HepG2 (cell line): ENCODE measurements around the gene ZNF230. TPM values are rescaled to one million over a fixed set of nuclear protein-coding genes. Genes with fewer than 3 reads are reported as not detected.

Experiments
- ATAC-seq: fragments of 200-7000 bp; cut with Tn5 transposase; 3 replicates; pipeline ENCODE4 v1.9.1; 2020; ENCODE audit warnings: mild to moderate bottlenecking, moderate library complexity
- BruUV-seq: library from RNA; stranded (reverse); fragments of 400-500 nt; replicated peaks from 2 replicates; lab custom pipeline; 2021; lab: Mats Ljungman, UMichigan
- CTCF ChIA-PET: fragments of 300-600 bp; formaldehyde crosslinking; extraction: SDS; loops from one replicate; lab custom pipeline; 2021; ENCODE audit warnings: low total read pairs, inconsistent platforms, low intra/inter-chr PET ratio; lab: Yijun Ruan, JAX
- POLR2A ChIA-PET: fragments of 350-600 bp; sonication (Branson Sonifier 250); formaldehyde crosslinking; loops from one replicate; lab custom pipeline; 2020; ENCODE audit warnings: antibody characterized with exemption, inconsistent platforms; lab: Yijun Ruan, JAX
- DNase-seq: peaks from one replicate; pipeline ENCODE4 v3.0.0-alpha.2; 2015; ENCODE audit warnings: low spot score
- FAIRE-seq: peaks from 3 replicates; lab custom pipeline; 2011; peaks lifted over from hg19 to GRCh38; lab: Jason Lieb, UNC
- H2AFZ ChIP-seq: one replicate; pipeline ENCODE4 v1.6.1; 2011; ENCODE audit warnings: low read length, inconsistent platforms
- H3K27ac ChIP-seq: fragments of 300-600 bp; 3 replicates; pipeline ENCODE4 v1.8.0; 2011; ENCODE audit warnings: mixed run types, mild to moderate bottlenecking, mixed read lengths, low read length, inconsistent platforms; ENCODE audit not compliant: insufficient read depth; ENCODE audit errors: extremely low read length
- H3K27me3 ChIP-seq, 2 experiments: fragments of 200-600 bp in 1 of 2; 2 replicates in 1 of 2; 3 replicates in 1 of 2; pipeline versions ENCODE4 v1.6.0 to v1.8.0; 2011; ENCODE audit warnings: low read length in 2 of 2, mild to moderate bottlenecking in 2 of 2, moderate library complexity in 2 of 2, inconsistent platforms in 1 of 2; ENCODE audit not compliant: insufficient read depth in 2 of 2, control insufficient read depth in 1 of 2
- H3K36me3 ChIP-seq, 2 experiments: fragments of 200-600 bp in 1 of 2; replicated peaks in 1 of 2; 2 replicates in 1 of 2; 3 replicates in 1 of 2; pipeline versions ENCODE4 v1.5.1 to v1.8.0; 2011; ENCODE audit warnings: low read length in 2 of 2, inconsistent platforms in 1 of 2; ENCODE audit not compliant: insufficient read depth in 2 of 2, control insufficient read depth in 1 of 2
- H3K4me1 ChIP-seq: 2 replicates; pipeline ENCODE4 v1.5.1; 2012; ENCODE audit warnings: low read length, inconsistent platforms; ENCODE audit not compliant: insufficient read depth
- H3K4me2 ChIP-seq: 2 replicates; pipeline ENCODE4 v1.6.0; 2011; ENCODE audit warnings: low read depth, low read length, inconsistent platforms
- H3K4me3 ChIP-seq, 3 experiments: fragments of 200-600 bp in 1 of 3; sonication (generic), shearing (Covaris generic) in 1 of 3; replicated peaks in 1 of 3; 2 replicates each; pipeline ENCODE4 v1.5.1; 2011 to 2016; ENCODE audit warnings: low read length in 3 of 3, inconsistent platforms in 2 of 3, low read depth in 2 of 3, mild to moderate bottlenecking in 2 of 3, control low read depth in 1 of 3, mixed read lengths in 1 of 3; ENCODE audit not compliant: insufficient read depth in 1 of 3
- H3K79me2 ChIP-seq: one replicate; pipeline ENCODE4 v1.6.1; 2011; ENCODE audit warnings: low read length, inconsistent platforms; ENCODE audit not compliant: insufficient read depth
- H3K9ac ChIP-seq: 2 replicates; pipeline ENCODE4 v1.6.0; 2011; ENCODE audit warnings: mild to moderate bottlenecking, low read depth, low read length, inconsistent platforms; ENCODE audit not compliant: insufficient read depth
- H3K9me3 ChIP-seq: 2 replicates; pipeline ENCODE4 v1.5.1; 2012; ENCODE audit warnings: mild to moderate bottlenecking, low read length
- H4K20me1 ChIP-seq: 2 replicates; pipeline ENCODE4 v1.6.0; 2011; ENCODE audit warnings: inconsistent platforms, mild to moderate bottlenecking, low read length, moderate library complexity; ENCODE audit not compliant: insufficient read depth
- KLF9 ChIP-seq: IDR thresholded peaks from 2 replicates; pipeline ENCODE4 v1.6.1; 2016; ENCODE audit warnings: low read depth
- MAFG ChIP-seq: sonication (generic); formaldehyde crosslinking; IDR thresholded peaks from 2 replicates; pipeline ENCODE4 v1.5.1; 2020; ENCODE audit warnings: mild to moderate bottlenecking, missing genetic modification reagents
- STAT5B ChIP-seq: sonication (generic); formaldehyde crosslinking; IDR thresholded peaks from 2 replicates; pipeline ENCODE4 v1.4.0; 2020; ENCODE audit warnings: missing genetic modification reagents
- ZNF547 ChIP-seq: sonication (generic); formaldehyde crosslinking; IDR thresholded peaks from 2 replicates; pipeline ENCODE4 v1.5.1; 2020; ENCODE audit warnings: mild to moderate bottlenecking, missing genetic modification reagents
- ZSCAN21 ChIP-seq: sonication (generic); formaldehyde crosslinking; IDR thresholded peaks from 2 replicates; pipeline ENCODE4 v1.8.0; 2022; ENCODE audit warnings: mild to moderate bottlenecking, missing genetic modification reagents, moderate library complexity, borderline replicate concordance
- WGBS: methylation state at CpG from one replicate; pipeline ENCODE4 v1.1.6; 2017; ENCODE audit warnings: low lambda C conversion rate; 5-methylcytosine and 5-hydroxymethylcytosine counted together
- in situ Hi-C: cut with HindIII; loops from 2 replicates; pipeline ENCODE4 v1.10.0; 2017; ENCODE audit warnings: low pct_unique_long_range_greater_than_20kb; ENCODE audit not compliant: extremely low pct_ligation_motif_present
- intact Hi-C: fragments of 100-400 bp; cut with micrococcal nuclease; formaldehyde crosslinking; loops from one replicate; pipeline ENCODE4 v1.10.0; 2022; ENCODE audit not compliant: unreplicated experiment
- polyA plus RNA-seq, 8 experiments: library from polyadenylated mRNA; depleted of rRNA in 3 of 8; stranded (reverse) in 7 of 8; unstranded in 1 of 8; fragments of >200 nt; fragmentation: Illumina TruSeq in 4 of 8; extraction: Trizol in 4 of 8; gene quantifications; 2 replicates each; pipeline versions ENCODE4 v1.2.1 to v1.2.3, GENCODE V29; 2011 to 2016; ENCODE audit warnings: low read depth in 4 of 8, missing spikeins in 1 of 8, mixed read lengths in 1 of 8; ENCODE audit not compliant: insufficient read depth in 1 of 8
- small RNA-seq, 3 experiments: library from RNA; depleted of rRNA; stranded (forward); fragments of <200 nt; gene quantifications; one replicate each; pipeline ENCODE3, GENCODE V24; 2012; ENCODE audit warnings: low read depth in 2 of 3, low replicate concordance in 1 of 3; ENCODE audit not compliant: insufficient read length in 3 of 3, insufficient read depth in 2 of 3
- total RNA-seq, 5 experiments: library from RNA; depleted of rRNA; stranded (reverse); fragments of >200 nt; fragmentation: Illumina TruSeq; extraction: Trizol; gene quantifications; 2 replicates each; pipeline ENCODE4 v1.2.3, GENCODE V29; 2016; ENCODE audit warnings: low read depth in 1 of 5
- TF ChIP-seq, protein P1 (sequence below): sonication (generic); formaldehyde crosslinking; IDR thresholded peaks from 2 replicates; pipeline ENCODE4 v1.8.1; 2022; ENCODE audit warnings: low read depth, mild to moderate bottlenecking, missing genetic modification reagents
- TF ChIP-seq, protein P2 (sequence below): sonication (generic); formaldehyde crosslinking; IDR thresholded peaks from 2 replicates; pipeline ENCODE4 v1.4.0; 2020; ENCODE audit warnings: missing genetic modification reagents, mild to moderate bottlenecking, borderline replicate concordance
- TF ChIP-seq, protein P3 (sequence below): sonication (generic); formaldehyde crosslinking; IDR thresholded peaks from 2 replicates; pipeline ENCODE4 v1.8.0; 2022; ENCODE audit warnings: mild to moderate bottlenecking, missing genetic modification reagents; ENCODE audit not compliant: insufficient replicate concordance

ZNF230 gene
- total and polyA plus RNA-seq, 2 of the 13 experiments (the other 11 are each of a cell fraction or from before 2014, with no cell fraction given) = 2.4 to 5.5 TPM

DNA sequence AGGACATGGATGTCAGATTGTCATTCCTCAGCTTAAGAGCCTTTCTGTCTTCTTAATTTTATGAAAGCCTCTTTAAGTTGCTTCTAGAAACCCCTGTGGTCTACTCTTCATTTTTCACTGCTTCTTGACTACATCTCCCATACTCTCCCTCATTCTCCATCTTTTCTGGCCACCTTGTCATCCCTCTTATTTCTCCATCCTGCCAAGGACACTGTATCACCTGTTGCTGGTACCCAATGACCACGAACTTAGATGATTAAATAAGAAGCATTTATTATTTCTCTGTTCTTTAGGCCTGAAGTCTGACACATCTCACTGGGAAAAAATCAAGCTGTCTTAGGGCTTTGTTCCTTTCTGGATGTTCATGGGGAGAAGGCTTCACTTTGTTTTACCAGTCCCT is 58.3 kb downstream of the ZNF230 start:
- WGBS = 83% methylated on average over 1 of the region's 1 CpG
- POLR2A ChIA-PET = no interaction called here

More for the DNA sequence above, 58.3 kb downstream of the ZNF230 start:
- FAIRE-seq (no peak), DNase-seq (no peak), ATAC-seq (no peak)
- no peak overlapping the region for H3K4me2 ChIP-seq
- 0 out of 2 replicates have a peak, but pooled peaks cover 4% of the 10 kb centered on the region for H3K4me1 ChIP-seq
- H3K4me3 ChIP-seq = no peak overlapping the region
- TF ChIP-seq ZNF547 (CRISPR knock-in tag) = no peak
- TF ChIP-seq, protein P1, sequence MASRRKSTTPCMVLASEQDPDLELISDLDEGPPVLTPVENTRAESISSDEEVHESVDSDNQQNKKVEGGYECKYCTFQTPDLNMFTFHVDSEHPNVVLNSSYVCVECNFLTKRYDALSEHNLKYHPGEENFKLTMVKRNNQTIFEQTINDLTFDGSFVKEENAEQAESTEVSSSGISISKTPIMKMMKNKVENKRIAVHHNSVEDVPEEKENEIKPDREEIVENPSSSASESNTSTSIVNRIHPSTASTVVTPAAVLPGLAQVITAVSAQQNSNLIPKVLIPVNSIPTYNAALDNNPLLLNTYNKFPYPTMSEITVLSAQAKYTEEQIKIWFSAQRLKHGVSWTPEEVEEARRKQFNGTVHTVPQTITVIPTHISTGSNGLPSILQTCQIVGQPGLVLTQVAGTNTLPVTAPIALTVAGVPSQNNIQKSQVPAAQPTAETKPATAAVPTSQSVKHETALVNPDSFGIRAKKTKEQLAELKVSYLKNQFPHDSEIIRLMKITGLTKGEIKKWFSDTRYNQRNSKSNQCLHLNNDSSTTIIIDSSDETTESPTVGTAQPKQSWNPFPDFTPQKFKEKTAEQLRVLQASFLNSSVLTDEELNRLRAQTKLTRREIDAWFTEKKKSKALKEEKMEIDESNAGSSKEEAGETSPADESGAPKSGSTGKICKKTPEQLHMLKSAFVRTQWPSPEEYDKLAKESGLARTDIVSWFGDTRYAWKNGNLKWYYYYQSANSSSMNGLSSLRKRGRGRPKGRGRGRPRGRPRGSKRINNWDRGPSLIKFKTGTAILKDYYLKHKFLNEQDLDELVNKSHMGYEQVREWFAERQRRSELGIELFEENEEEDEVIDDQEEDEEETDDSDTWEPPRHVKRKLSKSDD (CRISPR knock-in tag) = no peak
- TF ChIP-seq ZSCAN21 = no peak
- TF ChIP-seq, protein P2, sequence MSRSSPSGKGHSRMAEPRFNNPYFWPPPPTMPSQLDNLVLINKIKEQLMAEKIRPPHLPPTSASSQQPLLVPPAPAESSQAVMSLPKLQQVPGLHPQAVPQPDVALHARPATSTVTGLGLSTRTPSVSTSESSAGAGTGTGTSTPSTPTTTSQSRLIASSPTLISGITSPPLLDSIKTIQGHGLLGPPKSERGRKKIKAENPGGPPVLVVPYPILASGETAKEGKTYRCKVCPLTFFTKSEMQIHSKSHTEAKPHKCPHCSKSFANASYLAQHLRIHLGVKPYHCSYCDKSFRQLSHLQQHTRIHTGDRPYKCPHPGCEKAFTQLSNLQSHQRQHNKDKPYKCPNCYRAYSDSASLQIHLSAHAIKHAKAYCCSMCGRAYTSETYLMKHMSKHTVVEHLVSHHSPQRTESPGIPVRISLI (CRISPR knock-in tag) = no peak
- TF ChIP-seq, protein P3, sequence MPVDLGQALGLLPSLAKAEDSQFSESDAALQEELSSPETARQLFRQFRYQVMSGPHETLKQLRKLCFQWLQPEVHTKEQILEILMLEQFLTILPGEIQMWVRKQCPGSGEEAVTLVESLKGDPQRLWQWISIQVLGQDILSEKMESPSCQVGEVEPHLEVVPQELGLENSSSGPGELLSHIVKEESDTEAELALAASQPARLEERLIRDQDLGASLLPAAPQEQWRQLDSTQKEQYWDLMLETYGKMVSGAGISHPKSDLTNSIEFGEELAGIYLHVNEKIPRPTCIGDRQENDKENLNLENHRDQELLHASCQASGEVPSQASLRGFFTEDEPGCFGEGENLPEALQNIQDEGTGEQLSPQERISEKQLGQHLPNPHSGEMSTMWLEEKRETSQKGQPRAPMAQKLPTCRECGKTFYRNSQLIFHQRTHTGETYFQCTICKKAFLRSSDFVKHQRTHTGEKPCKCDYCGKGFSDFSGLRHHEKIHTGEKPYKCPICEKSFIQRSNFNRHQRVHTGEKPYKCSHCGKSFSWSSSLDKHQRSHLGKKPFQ (CRISPR knock-in tag) = no peak
- no peak for TF ChIP-seq KLF9 (CRISPR knock-in tag)
- no peak for TF ChIP-seq MAFG (CRISPR knock-in tag)
- no peak for TF ChIP-seq STAT5B (CRISPR knock-in tag)
- intact Hi-C loops (no loop called here), in situ Hi-C loops (no loop called here)
- no TSS peak for BruUV-seq
- H3K79me2 ChIP-seq = no peaks in the 10 kb centered on the region
- H2AFZ ChIP-seq = no peak overlapping the region
- no peaks in the 10 kb centered on the region for H3K27me3 ChIP-seq
- CTCF ChIA-PET = no interaction called here
- no peaks in the 10 kb centered on the region for H4K20me1 ChIP-seq
- peaks cover 21 to 56% of the 10 kb centered on the region in 2 experiments; a peak in 4 of 5 replicates for H3K36me3 ChIP-seq
- no peaks in the 10 kb centered on the region for H3K9me3 ChIP-seq
- H3K27ac ChIP-seq = no peak overlapping the region
- no peak overlapping the region for H3K9ac ChIP-seq

Small RNA genes lying within 50 kb of the gene (small RNA-seq; reads per million reads assigned to genes)
- 0 reads per million in 3 experiments for gene AC006213.5

Other genes with a start within 250 kb of the ZNF230 start
- 9.6 and 18.7 TPM in 2 replicates for gene SMG9, start 248.0 kb upstream of the ZNF230 start, total RNA-seq (2016; rRNA removed; fragmentation: Illumina TruSeq; extraction: Trizol)
- 16.1 and 16.7 TPM in 2 replicates for gene SMG9, start 248.0 kb upstream of the ZNF230 start, polyA plus RNA-seq (2011; rRNA removed)
- gene KCNN4, start 222.0 kb upstream of the ZNF230 start, total RNA-seq (2016; rRNA removed; fragmentation: Illumina TruSeq; extraction: Trizol) = 0.13 TPM in 1 of 2 replicates, not detected in the other
- 0.25 and 0.60 TPM in 2 replicates for gene KCNN4, start 222.0 kb upstream of the ZNF230 start, polyA plus RNA-seq (2011; rRNA removed)
- not detected in 2 replicates for gene LYPD5, start 200.5 kb upstream of the ZNF230 start, total RNA-seq (2016; rRNA removed; fragmentation: Illumina TruSeq; extraction: Trizol)
- gene LYPD5, start 200.5 kb upstream of the ZNF230 start, polyA plus RNA-seq (2011; rRNA removed) = not detected in 2 replicates
- gene ZNF283, start 175.6 kb upstream of the ZNF230 start, total RNA-seq (2016; rRNA removed; fragmentation: Illumina TruSeq; extraction: Trizol) = 11.1 and 13.2 TPM in 2 replicates
- 1.7 and 2.0 TPM in 2 replicates for gene ZNF283, start 175.6 kb upstream of the ZNF230 start, polyA plus RNA-seq (2011; rRNA removed)
- 1.2 and 2.6 TPM in 2 replicates for gene ZNF404, start 119.0 kb upstream of the ZNF230 start, total RNA-seq (2016; rRNA removed; fragmentation: Illumina TruSeq; extraction: Trizol)
- 0.61 and 1.0 TPM in 2 replicates for gene ZNF404, start 119.0 kb upstream of the ZNF230 start, polyA plus RNA-seq (2011; rRNA removed)
- gene ZNF45, start 67.7 kb upstream of the ZNF230 start, total RNA-seq (2016; rRNA removed; fragmentation: Illumina TruSeq; extraction: Trizol) = 11.3 and 13.0 TPM in 2 replicates
- 2.4 and 2.8 TPM in 2 replicates for gene ZNF45, start 67.7 kb upstream of the ZNF230 start, polyA plus RNA-seq (2011; rRNA removed)
- gene ZNF221, start 51.7 kb upstream of the ZNF230 start, total RNA-seq (2016; rRNA removed; fragmentation: Illumina TruSeq; extraction: Trizol) = 3.4 and 4.5 TPM in 2 replicates
- 0.40 and 0.48 TPM in 2 replicates for gene ZNF221, start 51.7 kb upstream of the ZNF230 start, polyA plus RNA-seq (2011; rRNA removed)
- 2.8 and 3.6 TPM in 2 replicates for gene ZNF155, start 18.8 kb upstream of the ZNF230 start, total RNA-seq (2016; rRNA removed; fragmentation: Illumina TruSeq; extraction: Trizol)
- gene ZNF155, start 18.8 kb upstream of the ZNF230 start, polyA plus RNA-seq (2011; rRNA removed) = 2.3 and 2.5 TPM in 2 replicates
- 6.1 and 6.2 TPM in 2 replicates for gene ZNF222, start 22.4 kb downstream of the ZNF230 start, total RNA-seq (2016; rRNA removed; fragmentation: Illumina TruSeq; extraction: Trizol)
- 2.2 TPM in 2 replicates for gene ZNF222, start 22.4 kb downstream of the ZNF230 start, polyA plus RNA-seq (2011; rRNA removed)
- 4.8 and 5.6 TPM in 2 replicates for gene ZNF223, start 49.1 kb downstream of the ZNF230 start, total RNA-seq (2016; rRNA removed; fragmentation: Illumina TruSeq; extraction: Trizol)
- 2.0 and 2.2 TPM in 2 replicates for gene ZNF223, start 49.1 kb downstream of the ZNF230 start, polyA plus RNA-seq (2011; rRNA removed)
- 2.3 and 3.2 TPM in 2 replicates for gene ZNF284, start 69.2 kb downstream of the ZNF230 start, total RNA-seq (2016; rRNA removed; fragmentation: Illumina TruSeq; extraction: Trizol)
- 1.2 and 1.7 TPM in 2 replicates for gene ZNF284, start 69.2 kb downstream of the ZNF230 start, polyA plus RNA-seq (2011; rRNA removed)
- gene ZNF224, start 91.4 kb downstream of the ZNF230 start, total RNA-seq (2016; rRNA removed; fragmentation: Illumina TruSeq; extraction: Trizol) = 14.0 and 16.1 TPM in 2 replicates
- 13.0 TPM in 2 replicates for gene ZNF224, start 91.4 kb downstream of the ZNF230 start, polyA plus RNA-seq (2011; rRNA removed)
- gene ZNF225, start 110.4 kb downstream of the ZNF230 start, total RNA-seq (2016; rRNA removed; fragmentation: Illumina TruSeq; extraction: Trizol) = 3.3 and 4.6 TPM in 2 replicates
- 0.87 and 1.1 TPM in 2 replicates for gene ZNF225, start 110.4 kb downstream of the ZNF230 start, polyA plus RNA-seq (2011; rRNA removed)
- gene ZNF234, start 138.6 kb downstream of the ZNF230 start, total RNA-seq (2016; rRNA removed; fragmentation: Illumina TruSeq; extraction: Trizol) = 11.2 and 11.7 TPM in 2 replicates
- 3.5 and 4.2 TPM in 2 replicates for gene ZNF234, start 138.6 kb downstream of the ZNF230 start, polyA plus RNA-seq (2011; rRNA removed)
- gene ZNF226, start 162.1 kb downstream of the ZNF230 start, total RNA-seq (2016; rRNA removed; fragmentation: Illumina TruSeq; extraction: Trizol) = 16.0 and 19.2 TPM in 2 replicates
- gene ZNF226, start 162.1 kb downstream of the ZNF230 start, polyA plus RNA-seq (2011; rRNA removed) = 8.3 and 12.1 TPM in 2 replicates
- gene ZNF227, start 209.6 kb downstream of the ZNF230 start, total RNA-seq (2016; rRNA removed; fragmentation: Illumina TruSeq; extraction: Trizol) = 16.8 and 23.2 TPM in 2 replicates
- 3.1 and 4.7 TPM in 2 replicates for gene ZNF227, start 209.6 kb downstream of the ZNF230 start, polyA plus RNA-seq (2011; rRNA removed)